Measurements from ENCODE around the gene RNF32. TPM values are rescaled to one million over a fixed set of nuclear protein-coding genes. Genes with fewer than 3 reads are reported as not detected.
"Not testable (repeated sequence)": the region's sequence is repeated elsewhere in the genome, so short reads cannot be mapped to it uniquely, and the experiment has no call there.

The RNF32 gene
- total and polyA plus RNA-seq, 4 experiments from 2014 or later, result 1.3 to 2.0 (median 1.7) TPM

- H3K9me3 Mint-ChIP-seq, result peaks cover 4 to 11% (median 7%) of the 10 kb centered on the region in 8 donors
- peaks cover 23% of the 10 kb centered on the region for H3K4me1 ChIP-seq (ENCODE audit: insufficient read depth, low read length)
- no peak overlapping the region for H3K27ac ChIP-seq (ENCODE audit: low read depth, low read length)
- H3K4me3 ChIP-seq (ENCODE audit: low read length in 2 of 2), result no peak overlapping the region
- H3K27ac Mint-ChIP-seq, result peak overlapping the region in 3 of 7 donors; percentile 61 to 84 (median 78)
- peaks cover 37 to 40% of the 10 kb centered on the region in 2 donors for H3K27me3 Mint-ChIP-seq
- peaks cover 18 to 36% (median 28%) of the 10 kb centered on the region in 4 donors for H3K4me1 Mint-ChIP-seq
- ChIA-PET POLR2A (ENCODE audit: partially characterized antibody) (no interaction called here), CTCF (ENCODE audit: partially characterized antibody) (no interaction called here)
- H3K4me3 Mint-ChIP-seq, result peak overlapping the region; percentile 52 to 80 (median 63)
- H3K27me3 ChIP-seq (ENCODE audit: insufficient read depth, low read length), result peaks cover 9% of the 10 kb centered on the region
- intact Hi-C loops (cut with micrococcal nuclease), result no loop called here
- DNase-seq, result peak in 3 of 5 donors; percentile 7 to 14 (median 13)
- no peaks in the 10 kb centered on the region for H3K36me3 ChIP-seq (ENCODE audit: insufficient read depth, low read length)
- peaks cover 2 to 4% of the 10 kb centered on the region in 2 donors for H3K36me3 Mint-ChIP-seq
- no peaks in the 10 kb centered on the region for H3K9me3 ChIP-seq (ENCODE audit: control insufficient read depth in 1 of 2, low read length in 2 of 2)
Measured at GRCh38 chr7:156616269-156617202, 24.0 kb upstream of the RNF32 start.

- Mint-ChIP-seq H3K27me3 (peaks cover 38 to 40% of the 10 kb centered on the region in 2 donors), H3K27ac (peak overlapping the region in 2 of 7 donors; percentile 68 to 84), H3K4me3 (peak overlapping the region; percentile 23 to 80 (median 61)), H3K36me3 (peaks cover 2 to 4% of the 10 kb centered on the region in 2 donors), H3K9me3 (peaks cover 5 to 14% (median 9%) of the 10 kb centered on the region in 8 donors), H3K4me1 (peaks cover 14 to 29% (median 25%) of the 10 kb centered on the region in 4 donors)
- POLR2A ChIA-PET (ENCODE audit: partially characterized antibody), result no interaction called here
- Histone ChIP-seq H3K4me3 (ENCODE audit: low read length in 2 of 2) (no peak overlapping the region), H3K27ac (ENCODE audit: low read depth, low read length) (no peak overlapping the region), H3K9me3 (ENCODE audit: control insufficient read depth in 1 of 2, low read length in 2 of 2) (no peaks in the 10 kb centered on the region), H3K4me1 (ENCODE audit: insufficient read depth, low read length) (peaks cover 16% of the 10 kb centered on the region), H3K27me3 (ENCODE audit: insufficient read depth, low read length) (peaks cover 9% of the 10 kb centered on the region), H3K36me3 (ENCODE audit: insufficient read depth, low read length) (no peaks in the 10 kb centered on the region)
- no peak for DNase-seq
- CTCF ChIA-PET (ENCODE audit: partially characterized antibody), result no interaction called here
- intact Hi-C loops (cut with micrococcal nuclease), result no loop called here
Measured at GRCh38 chr7:156617215-156617614, 23.4 kb upstream of the RNF32 start.

- peaks cover 37 to 38% of the 10 kb centered on the region in 2 donors for H3K27me3 Mint-ChIP-seq
- H3K27ac Mint-ChIP-seq, result no peak overlapping the region
- Histone ChIP-seq H3K27ac (ENCODE audit: low read depth, low read length) (no peak overlapping the region), H3K4me1 (ENCODE audit: insufficient read depth, low read length) (peaks cover 6% of the 10 kb centered on the region), H3K27me3 (ENCODE audit: insufficient read depth, low read length) (peaks cover 9% of the 10 kb centered on the region), H3K9me3 (ENCODE audit: control insufficient read depth in 1 of 2, low read length in 2 of 2) (no peaks in the 10 kb centered on the region), H3K4me3 (ENCODE audit: low read length in 2 of 2) (no peak overlapping the region), H3K36me3 (ENCODE audit: insufficient read depth, low read length) (no peaks in the 10 kb centered on the region)
- peaks cover 5 to 19% (median 15%) of the 10 kb centered on the region in 4 donors for H3K4me1 Mint-ChIP-seq
- CTCF ChIA-PET (ENCODE audit: partially characterized antibody), result no interaction called here
- POLR2A ChIA-PET (ENCODE audit: partially characterized antibody), result no interaction called here
- H3K9me3 Mint-ChIP-seq, result peaks cover 5 to 16% (median 9%) of the 10 kb centered on the region in 8 donors
- no peak for DNase-seq
- intact Hi-C loops (cut with micrococcal nuclease), result no loop called here
- H3K36me3 Mint-ChIP-seq, result peaks cover 1 to 4% of the 10 kb centered on the region in 2 donors
- no peak overlapping the region for H3K4me3 Mint-ChIP-seq
Measured at GRCh38 chr7:156618078-156618779, 22.3 kb upstream of the RNF32 start.

GRCh38 chr7:156618780-156619367 is 21.7 kb upstream of the RNF32 start:
- H3K27ac ChIP-seq (ENCODE audit: low read depth, low read length), result no peak overlapping the region
- no peaks in the 10 kb centered on the region for H3K4me1 ChIP-seq (ENCODE audit: insufficient read depth, low read length)
- ChIA-PET CTCF (ENCODE audit: partially characterized antibody) (no interaction called here), POLR2A (ENCODE audit: partially characterized antibody) (no interaction called here)
- DNase-seq, result no peak
- Mint-ChIP-seq H3K27me3 (peaks cover 36 to 38% of the 10 kb centered on the region in 2 donors), H3K27ac (no peak overlapping the region), H3K36me3 (peaks cover 0 to 4% of the 10 kb centered on the region in 2 donors), H3K9me3 (peaks cover 5 to 19% (median 9%) of the 10 kb centered on the region in 8 donors), H3K4me3 (no peak overlapping the region), H3K4me1 (peaks cover 6 to 16% (median 12%) of the 10 kb centered on the region in 4 donors)
- H3K27me3 ChIP-seq (ENCODE audit: insufficient read depth, low read length), result peaks cover 9% of the 10 kb centered on the region
- H3K36me3 ChIP-seq (ENCODE audit: insufficient read depth, low read length), result no peaks in the 10 kb centered on the region
- intact Hi-C loops (cut with micrococcal nuclease), result no loop called here
- no peaks in the 10 kb centered on the region for H3K9me3 ChIP-seq (ENCODE audit: control insufficient read depth in 1 of 2, low read length in 2 of 2)
- H3K4me3 ChIP-seq (ENCODE audit: low read length in 2 of 2), result no peak overlapping the region

- H3K27me3 ChIP-seq (ENCODE audit: insufficient read depth, low read length); H3K4me3 Mint-ChIP-seq; intact Hi-C loops (cut with micrococcal nuclease); H3K4me3 ChIP-seq (ENCODE audit: low read length in 2 of 2); H3K36me3 Mint-ChIP-seq; H3K4me1 ChIP-seq (ENCODE audit: insufficient read depth, low read length); H3K9me3 ChIP-seq (ENCODE audit: control insufficient read depth in 1 of 2, low read length in 2 of 2); CTCF ChIA-PET (ENCODE audit: partially characterized antibody); DNase-seq; POLR2A ChIA-PET (ENCODE audit: partially characterized antibody); H3K36me3 ChIP-seq (ENCODE audit: insufficient read depth, low read length); H3K27ac ChIP-seq (ENCODE audit: low read depth, low read length): not testable (repeated sequence)
- Mint-ChIP-seq H3K9me3 (peaks cover 5 to 19% (median 9%) of the 10 kb centered on the region in 8 donors), H3K27ac (peak overlapping the region in 1 of 7 donors; percentile 25), H3K27me3 (peaks cover 35 to 38% of the 10 kb centered on the region in 2 donors), H3K4me1 (peaks cover 11 to 18% (median 17%) of the 10 kb centered on the region in 4 donors)
Measured at GRCh38 chr7:156619488-156620290, 20.9 kb upstream of the RNF32 start.

- peaks cover 11 to 15% (median 13%) of the 10 kb centered on the region in 4 donors for H3K4me1 Mint-ChIP-seq
- Histone ChIP-seq H3K27ac (ENCODE audit: low read depth, low read length) (no peak overlapping the region), H3K9me3 (ENCODE audit: control insufficient read depth in 1 of 2, low read length in 2 of 2) (no peaks in the 10 kb centered on the region), H3K36me3 (ENCODE audit: insufficient read depth, low read length) (no peaks in the 10 kb centered on the region), H3K4me1 (ENCODE audit: insufficient read depth, low read length) (no peaks in the 10 kb centered on the region), H3K27me3 (ENCODE audit: insufficient read depth, low read length) (peaks cover 9% of the 10 kb centered on the region), H3K4me3 (ENCODE audit: low read length in 2 of 2) (no peak overlapping the region)
- ChIA-PET POLR2A (ENCODE audit: partially characterized antibody) (no interaction called here), CTCF (ENCODE audit: partially characterized antibody) (no interaction called here)
- H3K36me3 Mint-ChIP-seq, result peaks cover 0 to 4% of the 10 kb centered on the region in 2 donors
- no peak overlapping the region for H3K4me3 Mint-ChIP-seq
- intact Hi-C loops (cut with micrococcal nuclease), result no loop called here
- H3K9me3 Mint-ChIP-seq, result peaks cover 5 to 19% (median 9%) of the 10 kb centered on the region in 8 donors
- peaks cover 31 to 36% of the 10 kb centered on the region in 2 donors for H3K27me3 Mint-ChIP-seq
- DNase-seq, result no peak
- H3K27ac Mint-ChIP-seq, result no peak overlapping the region
Measured at GRCh38 chr7:156620291-156620675, 20.3 kb upstream of the RNF32 start.

All from CD4-positive, alpha-beta memory T cell (primary cell).